A673 (cell line): ENCODE data around the gene APLN.

Source experiments
- EZH2 ChIP-seq: fragments of 200-600 bp; sonication (generic); IDR thresholded peaks from 2 replicates; pipeline ENCODE4 v1.6.1; 2017; ENCODE audit warnings: borderline replicate concordance, low read depth, mild to moderate bottlenecking, mixed read lengths, antibody characterized with exemption, low read length; ENCODE audit not compliant: poor library complexity, severe bottlenecking
- TF ChIP-seq, protein P1 (sequence below): fragments of 300-800, 200-600 bp; sonication (generic); conservative IDR thresholded peaks from 2 replicates; pipeline ENCODE4 v1.5.1; 2017; ENCODE audit warnings: low read depth, mild to moderate bottlenecking, antibody characterized with exemption, low read length, moderate library complexity, mixed read lengths

DNA sequence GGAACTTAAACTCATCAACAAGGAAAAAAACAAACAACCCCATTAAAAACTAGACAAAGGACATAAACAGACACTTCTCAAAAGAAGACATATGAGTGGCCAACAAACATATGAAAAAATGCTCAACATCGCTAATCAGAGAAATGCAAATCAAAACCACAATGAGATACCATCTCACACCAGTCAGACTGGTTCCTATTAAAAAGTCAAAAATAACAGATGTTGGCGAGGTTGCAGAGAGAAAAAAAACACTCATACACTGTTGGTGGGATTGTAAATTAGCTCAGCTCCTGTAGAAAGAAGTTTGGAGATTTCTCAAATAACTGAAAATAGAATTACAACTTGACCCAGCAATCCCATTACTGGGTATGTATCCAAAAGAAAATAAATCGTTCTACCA is 28.7 kb downstream of the APLN start:
- TF ChIP-seq, protein P1, sequence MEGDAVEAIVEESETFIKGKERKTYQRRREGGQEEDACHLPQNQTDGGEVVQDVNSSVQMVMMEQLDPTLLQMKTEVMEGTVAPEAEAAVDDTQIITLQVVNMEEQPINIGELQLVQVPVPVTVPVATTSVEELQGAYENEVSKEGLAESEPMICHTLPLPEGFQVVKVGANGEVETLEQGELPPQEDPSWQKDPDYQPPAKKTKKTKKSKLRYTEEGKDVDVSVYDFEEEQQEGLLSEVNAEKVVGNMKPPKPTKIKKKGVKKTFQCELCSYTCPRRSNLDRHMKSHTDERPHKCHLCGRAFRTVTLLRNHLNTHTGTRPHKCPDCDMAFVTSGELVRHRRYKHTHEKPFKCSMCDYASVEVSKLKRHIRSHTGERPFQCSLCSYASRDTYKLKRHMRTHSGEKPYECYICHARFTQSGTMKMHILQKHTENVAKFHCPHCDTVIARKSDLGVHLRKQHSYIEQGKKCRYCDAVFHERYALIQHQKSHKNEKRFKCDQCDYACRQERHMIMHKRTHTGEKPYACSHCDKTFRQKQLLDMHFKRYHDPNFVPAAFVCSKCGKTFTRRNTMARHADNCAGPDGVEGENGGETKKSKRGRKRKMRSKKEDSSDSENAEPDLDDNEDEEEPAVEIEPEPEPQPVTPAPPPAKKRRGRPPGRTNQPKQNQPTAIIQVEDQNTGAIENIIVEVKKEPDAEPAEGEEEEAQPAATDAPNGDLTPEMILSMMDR = no peak
- no peak for TF ChIP-seq EZH2
